A673 (cell line): ENCODE data around the gene ANO4. TPM values are rescaled to one million over a fixed set of nuclear protein-coding genes. Genes with fewer than 3 reads are reported as not detected.

Experiments
- BruUV-seq: library from RNA; stranded (reverse); fragments of 400-500 nt; replicated peaks from 2 replicates; lab custom pipeline; 2021; lab: Mats Ljungman, UMichigan
- CTCF ChIA-PET: fragments of 300-600 bp; sonication (Branson Sonifier 250); formaldehyde crosslinking; loops from one replicate; lab custom pipeline; 2022; ENCODE audit warnings: antibody characterized with exemption; lab: Charles Lee
- POLR2A ChIA-PET: fragments of 300-600 bp; sonication (Branson Sonifier 250); formaldehyde crosslinking; loops from one replicate; lab custom pipeline; 2022; ENCODE audit warnings: antibody characterized with exemption; ENCODE audit not compliant: low non-redundant PET; lab: Charles Lee
- DNase-seq: peaks from one replicate; pipeline ENCODE4 v3.0.0-alpha.2; 2015; ENCODE audit warnings: low spot score
- H3K27ac ChIP-seq: fragments of 200-600 bp; sonication (generic); 2 replicates; pipeline ENCODE4 v1.5.1; 2016; ENCODE audit warnings: mixed run types, low read depth, mild to moderate bottlenecking, mixed read lengths, antibody characterized with exemption, low read length; ENCODE audit not compliant: poor library complexity, severe bottlenecking
- H3K27me3 ChIP-seq: fragments of 200-600 bp; sonication (generic); replicated peaks from 2 replicates; pipeline ENCODE4 v1.6.1; 2017; ENCODE audit warnings: mixed run types, low read depth, mild to moderate bottlenecking, mixed read lengths, antibody characterized with exemption, low read length; ENCODE audit not compliant: insufficient read depth, poor library complexity
- H3K36me3 ChIP-seq: fragments of 200-600 bp; sonication (generic); 2 replicates; pipeline ENCODE4 v1.6.1; 2016; ENCODE audit warnings: mixed run types, mild to moderate bottlenecking, mixed read lengths, antibody characterized with exemption, low read length; ENCODE audit not compliant: insufficient read depth, poor library complexity, severe bottlenecking
- H3K4me1 ChIP-seq: fragments of 200-600 bp; sonication (generic); 2 replicates; pipeline ENCODE4 v1.6.1; 2017; ENCODE audit warnings: mixed run types, mild to moderate bottlenecking, mixed read lengths, antibody characterized with exemption, low read length; ENCODE audit not compliant: insufficient read depth, poor library complexity, severe bottlenecking
- H3K4me3 ChIP-seq: fragments of 200-600 bp; sonication (generic); 2 replicates; pipeline ENCODE4 v1.5.1; 2016; ENCODE audit warnings: low read depth, mixed run types, mild to moderate bottlenecking, mixed read lengths, low read length; ENCODE audit not compliant: poor library complexity, severe bottlenecking
- H3K9me3 ChIP-seq: fragments of 200-600 bp; sonication (generic); 2 replicates; pipeline ENCODE4 v1.6.1; 2016; ENCODE audit warnings: mixed run types, low read depth, mild to moderate bottlenecking, mixed read lengths, antibody characterized with exemption, low read length; ENCODE audit not compliant: poor library complexity, severe bottlenecking
- CTCF ChIP-seq: fragments of 300-800, 200-600 bp; sonication (generic); conservative IDR thresholded peaks from 2 replicates; pipeline ENCODE4 v1.5.1; 2017; ENCODE audit warnings: low read depth, mild to moderate bottlenecking, antibody characterized with exemption, low read length, moderate library complexity, mixed read lengths
- EZH2 ChIP-seq: fragments of 200-600 bp; sonication (generic); IDR thresholded peaks from 2 replicates; pipeline ENCODE4 v1.6.1; 2017; ENCODE audit warnings: borderline replicate concordance, low read depth, mild to moderate bottlenecking, mixed read lengths, antibody characterized with exemption, low read length; ENCODE audit not compliant: poor library complexity, severe bottlenecking
- intact Hi-C: fragments of 100-400 bp; cut with micrococcal nuclease; formaldehyde crosslinking; loops from one replicate; pipeline ENCODE4 v1.10.0; 2022; ENCODE audit not compliant: unreplicated experiment
- total RNA-seq: library from RNA; stranded (reverse); gene quantifications from 2 replicates; pipeline ENCODE4 v1.2.3, GENCODE V29; 2021

ANO4 gene
- total RNA-seq, 1 experiment from 2014 or later: 9.3 TPM

GRCh38 chr12:101173197-101173749, 378.7 kb downstream of the ANO4 start:
- CTCF ChIA-PET: no interaction called here
- no peaks in the 10 kb centered on the region for H3K36me3 ChIP-seq
- H3K4me3 ChIP-seq: no peak overlapping the region
- POLR2A ChIA-PET: no interaction called here
- no peaks in the 10 kb centered on the region for H3K4me1 ChIP-seq
- H3K9me3 ChIP-seq: no peaks in the 10 kb centered on the region
- BruUV-seq: no TSS peak
- intact Hi-C loops: no loop called here
- H3K27ac ChIP-seq: no peak overlapping the region
- TF ChIP-seq EZH2: no peak
- TF ChIP-seq CTCF: no peak
- DNase-seq: no peak
- no peaks in the 10 kb centered on the region for H3K27me3 ChIP-seq

- POLR2A ChIA-PET: no interaction called here
- Histone ChIP-seq H3K4me1 (no peaks in the 10 kb centered on the region), H3K36me3 (no peaks in the 10 kb centered on the region), H3K27ac (no peak overlapping the region), H3K4me3 (no peak overlapping the region), H3K27me3 (no peaks in the 10 kb centered on the region), H3K9me3 (no peaks in the 10 kb centered on the region)
- CTCF ChIA-PET: no interaction called here
- intact Hi-C loops: no loop called here
- no peak for DNase-seq
- no peak for TF ChIP-seq EZH2
- TF ChIP-seq CTCF: no peak
- no TSS peak for BruUV-seq
Observed at GRCh38 chr12:101174541-101174940, 380.0 kb downstream of the ANO4 start.

Other genes starting within 250 kb of the ANO4 start
- gene GAS2L3, start 221.1 kb upstream of the ANO4 start, total RNA-seq: 44.8 and 46.3 TPM in 2 replicates